Activated effector memory CD4-positive, alpha-beta T cell treated with Interleukin-2 at 50 U/mL for 16 hours (primary cell): Measurements from ENCODE around the gene ZNF211.

Experiments
- DNase-seq: peaks from one replicate; pipeline ENCODE4 v3.0.0-alpha.2; 2020

The ZNF211 gene

GRCh38 chr19:57632987-57633831 is at the start of gene ZNF211:
Gene ZNF211 (plus strand): TSS chr19:57633168. CDS start chr19:57633347, 179 bp downstream.
- peak; percentile 79 for DNase-seq

- peak; percentile 79 for DNase-seq
These were observed 49.2 kb upstream of the ZNF211 start, which contains the start of gene ZIK1 for GRCh38 chr19:57583521-57584416. Gene ZIK1 (plus strand): TSS chr19:57584145. CDS start chr19:57584357, 212 bp downstream.

- DNase-seq, result no peak
These were observed 45.4 kb upstream of the ZNF211 start for GRCh38 chr19:57587529-57587928.

GRCh38 chr19:57599377-57599760 is 33.6 kb upstream of the ZNF211 start:
- no peak for DNase-seq

GRCh38 chr19:57599761-57600383 is 33.1 kb upstream of the ZNF211 start, which contains the start of gene ZNF530:
Gene ZNF530 (plus strand): TSS chr19:57599885. CDS start chr19:57604346, 4,461 bp downstream.
- DNase-seq, result peak; percentile 78

GRCh38 chr19:57606931-57607330 is 26.0 kb upstream of the ZNF211 start:
- no peak for DNase-seq

- no peak for DNase-seq
These were observed 21.9 kb upstream of the ZNF211 start for GRCh38 chr19:57611113-57611512.

GRCh38 chr19:57613941-57614743 is 18.8 kb upstream of the ZNF211 start, which contains the start of gene ZNF134:
Gene ZNF134 (plus strand): TSS chr19:57614242. CDS start chr19:57619469, 5,227 bp downstream.
- DNase-seq, result peak; percentile 85

GRCh38 chr19:57615346-57615745 is 17.6 kb upstream of the ZNF211 start:
- DNase-seq, result no peak

GRCh38 chr19:57620673-57621348 is 12.2 kb upstream of the ZNF211 start:
- no peak for DNase-seq

- no peak for DNase-seq
These were observed 9.9 kb upstream of the ZNF211 start for GRCh38 chr19:57623091-57623490.

- DNase-seq, result no peak
These were observed 814 bp downstream of the ZNF211 start for GRCh38 chr19:57633832-57634131.

- no peak for DNase-seq
These were observed 4.4 kb downstream of the ZNF211 start for GRCh38 chr19:57637379-57637778.

- DNase-seq, result no peak
These were observed 8.8 kb downstream of the ZNF211 start for GRCh38 chr19:57641715-57642234.

- no peak for DNase-seq
These were observed 9.6 kb downstream of the ZNF211 start for GRCh38 chr19:57642396-57643046.

GRCh38 chr19:57643734-57644133 is 10.8 kb downstream of the ZNF211 start:
- DNase-seq, result no peak

- DNase-seq, result no peak
These were observed 15.5 kb downstream of the ZNF211 start for GRCh38 chr19:57648331-57649003.

- DNase-seq, result no peak
These were observed 18.7 kb downstream of the ZNF211 start for GRCh38 chr19:57651654-57651996.

GRCh38 chr19:57653689-57654088 is 20.7 kb downstream of the ZNF211 start:
- no peak for DNase-seq

GRCh38 chr19:57655443-57655842 is 22.5 kb downstream of the ZNF211 start:
- DNase-seq, result no peak
